Caco-2 (cell line): Measurements from ENCODE around the gene VANGL1. TPM values are rescaled to one million over a fixed set of nuclear protein-coding genes. Genes with fewer than 3 reads are reported as not detected.

Source experiments
- BruUV-seq: library from RNA; stranded (reverse); fragments of 400-500 nt; replicated peaks from 2 replicates; lab custom pipeline; 2021; lab: Mats Ljungman, UMichigan
- CTCF ChIA-PET: fragments of 300-600 bp; sonication (Branson Sonifier 250); formaldehyde crosslinking; loops from one replicate; lab custom pipeline; 2022; ENCODE audit warnings: antibody characterized with exemption; lab: Charles Lee
- POLR2A ChIA-PET: fragments of 300-600 bp; sonication (Branson Sonifier 250); formaldehyde crosslinking; loops from one replicate; lab custom pipeline; 2022; ENCODE audit warnings: antibody characterized with exemption; lab: Charles Lee
- DNase-seq, 2 experiments: peaks; one replicate each; pipeline versions ENCODE4 v3.0.0 to v3.0.0-alpha.2; 2020 to 2022
- H3K27me3 ChIP-seq: replicated peaks from 2 replicates; pipeline ENCODE4 v1.6.0; 2011; ENCODE audit warnings: low read length; ENCODE audit not compliant: control insufficient read depth, insufficient read depth
- H3K36me3 ChIP-seq: 2 replicates; pipeline ENCODE4 v1.5.1; 2011; ENCODE audit warnings: low read length; ENCODE audit not compliant: control insufficient read depth, insufficient read depth
- H3K4me1 ChIP-seq: fragments of 250-450 bp; sonication (Bioruptor Pico); 2 replicates; pipeline ENCODE4 v1.5.1; 2020; ENCODE audit warnings: mild to moderate bottlenecking
- H3K4me3 ChIP-seq: 2 replicates; pipeline ENCODE4 v1.5.1; 2011; ENCODE audit warnings: low read depth, mild to moderate bottlenecking, control low read depth, low read length
- H3K9me3 ChIP-seq: fragments of 250-450 bp; sonication (Bioruptor Pico); 2 replicates; pipeline ENCODE4 v1.5.1; 2020; ENCODE audit warnings: mild to moderate bottlenecking, moderate library complexity
- H3K27ac Mint-ChIP-seq: one replicate; pipeline ENCODE4 v1.8.0; 2022; ENCODE audit warnings: mixed read lengths; ENCODE audit not compliant: unreplicated experiment
- H3K27me3 Mint-ChIP-seq: one replicate; pipeline ENCODE4 v1.8.0; 2022; ENCODE audit warnings: mixed read lengths; ENCODE audit not compliant: insufficient read depth, unreplicated experiment
- H3K36me3 Mint-ChIP-seq: one replicate; pipeline ENCODE4 v1.8.0; 2022; ENCODE audit warnings: mild to moderate bottlenecking, mixed read lengths; ENCODE audit not compliant: insufficient read depth, unreplicated experiment
- H3K4me1 Mint-ChIP-seq: one replicate; pipeline ENCODE4 v1.8.0; 2022; ENCODE audit warnings: low read depth, mixed read lengths; ENCODE audit not compliant: unreplicated experiment
- H3K4me3 Mint-ChIP-seq: one replicate; pipeline ENCODE4 v1.8.0; 2022; ENCODE audit warnings: mild to moderate bottlenecking, moderate library complexity, mixed read lengths; ENCODE audit not compliant: unreplicated experiment
- H3K9me3 Mint-ChIP-seq: one replicate; pipeline ENCODE4 v1.8.0; 2022; ENCODE audit warnings: mixed read lengths; ENCODE audit not compliant: unreplicated experiment
- CTCF ChIP-seq, 2 experiments: fragments of 200-600 bp in 1 of 2; IDR thresholded peaks; 1 replicate in 1 of 2; 2 replicates in 1 of 2; pipeline versions ENCODE4 v1.5.1 to v1.8.0; 2011 to 2022; ENCODE audit warnings: antibody characterized with exemption in 1 of 2, control low read depth in 1 of 2, inconsistent platforms in 1 of 2, low read depth in 1 of 2, low read length in 1 of 2, mild to moderate bottlenecking in 1 of 2, moderate library complexity in 1 of 2; ENCODE audit not compliant: insufficient read depth in 1 of 2, severe bottlenecking in 1 of 2, unreplicated experiment in 1 of 2
- intact Hi-C: fragments of 100-400 bp; cut with micrococcal nuclease; formaldehyde crosslinking; loops from one replicate; pipeline ENCODE4 v1.10.0; 2022; ENCODE audit not compliant: unreplicated experiment
- total RNA-seq: library from RNA; stranded (reverse); gene quantifications from 2 replicates; pipeline ENCODE4 v1.2.3, GENCODE V29; 2022

Gene VANGL1
- total RNA-seq, 1 experiment from 2014 or later: 13.6 TPM

GRCh38 chr1:115728341-115728740, 86.6 kb downstream of the VANGL1 start:
- H3K9me3 Mint-ChIP-seq: no peaks in the 10 kb centered on the region

GRCh38 chr1:115729756-115730155, 88.0 kb downstream of the VANGL1 start:
- TF ChIP-seq CTCF (IDR thresholded peaks at IDR 0.05; ENCODE audit: insufficient read depth in 1 of 2, low read depth in 1 of 2, low read length in 1 of 2, severe bottlenecking in 1 of 2, unreplicated experiment in 1 of 2): no peak
- no TSS peak for BruUV-seq
- DNase-seq: no peak
- Histone ChIP-seq H3K9me3 (no peaks in the 10 kb centered on the region), H3K36me3 (no peaks in the 10 kb centered on the region), H3K27me3 (no peaks in the 10 kb centered on the region), H3K4me1 (peaks cover 4% of the 10 kb centered on the region; the same call in 1 of the 2 replicates), H3K4me3 (no peak overlapping the region)
- ChIA-PET POLR2A (no interaction called here), CTCF (no interaction called here)
- Mint-ChIP-seq H3K4me3 (no peak overlapping the region), H3K27me3 (no peaks in the 10 kb centered on the region), H3K36me3 (peaks cover 4% of the 10 kb centered on the region), H3K4me1 (peaks cover 9% of the 10 kb centered on the region), H3K9me3 (no peaks in the 10 kb centered on the region), H3K27ac (no peak overlapping the region)
- intact Hi-C loops: no loop called here

More at GRCh38 chr1:115728341-115728740, 86.6 kb downstream of the VANGL1 start:
- H3K4me1 Mint-ChIP-seq: peaks cover 9% of the 10 kb centered on the region
- H3K27ac Mint-ChIP-seq: peak overlapping the region; percentile 65
- Histone ChIP-seq H3K27me3 (no peaks in the 10 kb centered on the region), H3K36me3 (no peaks in the 10 kb centered on the region), H3K4me1 (peaks cover 7% of the 10 kb centered on the region; the same call in 1 of the 2 replicates), H3K4me3 (no peak overlapping the region), H3K9me3 (no peaks in the 10 kb centered on the region)
- no peak overlapping the region for H3K4me3 Mint-ChIP-seq
- no peak for TF ChIP-seq CTCF (IDR thresholded peaks at IDR 0.05; ENCODE audit: insufficient read depth in 1 of 2, low read depth in 1 of 2, low read length in 1 of 2, severe bottlenecking in 1 of 2, unreplicated experiment in 1 of 2)
- POLR2A ChIA-PET: no interaction called here
- H3K36me3 Mint-ChIP-seq: peaks cover 4% of the 10 kb centered on the region
- DNase-seq: no peak
- intact Hi-C loops: no loop called here
- BruUV-seq: no TSS peak
- H3K27me3 Mint-ChIP-seq: no peaks in the 10 kb centered on the region
- CTCF ChIA-PET: interaction anchor here (0.9 to 1.1 kb wide), 2 partner anchors 22 to 36 kb away, joined by 3 to 5 read pairs; no protein-coding TSS in a partner anchor

- Mint-ChIP-seq H3K9me3 (no peaks in the 10 kb centered on the region), H3K4me3 (no peak overlapping the region), H3K4me1 (peaks cover 9% of the 10 kb centered on the region), H3K27ac (no peak overlapping the region), H3K27me3 (no peaks in the 10 kb centered on the region), H3K36me3 (peaks cover 4% of the 10 kb centered on the region)
- CTCF ChIA-PET: no interaction called here
- Histone ChIP-seq H3K36me3 (no peaks in the 10 kb centered on the region), H3K27me3 (no peaks in the 10 kb centered on the region), H3K9me3 (no peaks in the 10 kb centered on the region), H3K4me3 (no peak overlapping the region), H3K4me1 (peaks cover 4% of the 10 kb centered on the region; the same call in 1 of the 2 replicates)
- no peak for TF ChIP-seq CTCF (IDR thresholded peaks at IDR 0.05; ENCODE audit: insufficient read depth in 1 of 2, low read depth in 1 of 2, low read length in 1 of 2, severe bottlenecking in 1 of 2, unreplicated experiment in 1 of 2)
- DNase-seq: no peak
- BruUV-seq: no TSS peak
- intact Hi-C loops: no loop called here
- POLR2A ChIA-PET: no interaction called here
Measured at GRCh38 chr1:115732316-115732715, 90.5 kb downstream of the VANGL1 start.
